ENCODE measurements around the gene TRIM65.

- no peak for TF ChIP-seq CTCF (conservative IDR thresholded peaks at IDR 0.05; ENCODE audit: low read length)
- TF ChIP-seq EZH2phosphoT487 (IDR thresholded peaks at IDR 0.05; ENCODE audit: borderline replicate concordance) = no peak
Observed at GRCh38 chr17:75909812-75910274, 13.1 kb upstream of the TRIM65 start.

Measured in Loucy (cell line).